Measurements from ENCODE around the gene NAA35. TPM values are rescaled to one million over a fixed set of nuclear protein-coding genes. Genes with fewer than 3 reads are reported as not detected.
"Not testable (repeated sequence)": the region's sequence is repeated elsewhere in the genome, so short reads cannot be mapped to it uniquely, and the experiment has no call there.

The NAA35 gene
- total RNA-seq, 1 donor from 2014 or later, result 25.1 TPM

GRCh38 chr9:85942913-85943709 is 2.2 kb downstream of the NAA35 start:
- DNase-seq (ENCODE audit: low spot score) (no peak), ATAC-seq (no peak)
- intact Hi-C loops (cut with DNase I), result no loop called here

- DNase-seq (ENCODE audit: low spot score), result no peak
- no peak for ATAC-seq
- intact Hi-C loops (cut with DNase I), result no loop called here
These were observed 2.9 kb downstream of the NAA35 start for GRCh38 chr9:85943757-85944430.

- intact Hi-C loops (cut with DNase I), result no loop called here
- DNase-seq (ENCODE audit: low spot score) (no peak), ATAC-seq (no peak)
These were observed 3.7 kb downstream of the NAA35 start for GRCh38 chr9:85944672-85945071.

- no peak for DNase-seq (ENCODE audit: low spot score)
- intact Hi-C loops (cut with DNase I), result no loop called here
- no peak for ATAC-seq
These were observed 8.8 kb downstream of the NAA35 start for GRCh38 chr9:85949586-85950335.

GRCh38 chr9:85959955-85960354 is 19.0 kb downstream of the NAA35 start:
- intact Hi-C loops (cut with DNase I), result no loop called here
- ATAC-seq (peak; percentile 45), DNase-seq (ENCODE audit: low spot score) (no peak)

GRCh38 chr9:85960688-85961093 is 19.7 kb downstream of the NAA35 start:
- intact Hi-C loops (cut with DNase I), result no loop called here
- peak; percentile 67 for ATAC-seq
- DNase-seq (ENCODE audit: low spot score), result no peak

- no peak for DNase-seq (ENCODE audit: low spot score)
- intact Hi-C loops (cut with DNase I), result loop anchor here (2.0 kb wide), 1 partner anchor 14 kb away; no protein-coding TSS in a partner anchor
- no peak for ATAC-seq
These were observed 23.6 kb downstream of the NAA35 start for GRCh38 chr9:85964526-85964925.

GRCh38 chr9:85964949-85965348 is 24.0 kb downstream of the NAA35 start:
- no peak for ATAC-seq
- no peak for DNase-seq (ENCODE audit: low spot score)
- intact Hi-C loops (cut with DNase I), result loop anchor here (2.0 kb wide), 1 partner anchor 14 kb away; no protein-coding TSS in a partner anchor

GRCh38 chr9:85969727-85970126 is 28.8 kb downstream of the NAA35 start:
- intact Hi-C loops (cut with DNase I), result no loop called here
- no peak for ATAC-seq
- no peak for DNase-seq (ENCODE audit: low spot score)

GRCh38 chr9:85971731-85972130 is 30.8 kb downstream of the NAA35 start:
- intact Hi-C loops (cut with DNase I), result no loop called here
- DNase-seq (ENCODE audit: low spot score), result no peak
- no peak for ATAC-seq

GRCh38 chr9:85973238-85973637 is 32.3 kb downstream of the NAA35 start:
- DNase-seq (ENCODE audit: low spot score) (no peak), ATAC-seq (no peak)
- intact Hi-C loops (cut with DNase I), result no loop called here

GRCh38 chr9:85974055-85974547 is 33.2 kb downstream of the NAA35 start:
- intact Hi-C loops (cut with DNase I); DNase-seq (ENCODE audit: low spot score); ATAC-seq: not testable (repeated sequence)

- no peak for DNase-seq (ENCODE audit: low spot score)
- ATAC-seq, result no peak
- intact Hi-C loops (cut with DNase I), result loop anchor here (2.0 kb wide), 1 partner anchor 14 kb away; no protein-coding TSS in a partner anchor
These were observed 37.5 kb downstream of the NAA35 start for GRCh38 chr9:85978496-85978895.

GRCh38 chr9:85981369-85981768 is 40.4 kb downstream of the NAA35 start:
- intact Hi-C loops (cut with DNase I), result no loop called here
- ATAC-seq (no peak), DNase-seq (ENCODE audit: low spot score) (no peak)

- intact Hi-C loops (cut with DNase I), result no loop called here
- ATAC-seq, result no peak
These were observed 43.5 kb downstream of the NAA35 start for GRCh38 chr9:85984457-85984856.

GRCh38 chr9:85987236-85987635 is 46.3 kb downstream of the NAA35 start:
- DNase-seq (ENCODE audit: low spot score), result no peak
- peak; percentile 63 for ATAC-seq
- intact Hi-C loops (cut with DNase I), result no loop called here

More at GRCh38 chr9:85984457-85984856, 43.5 kb downstream of the NAA35 start:
- DNase-seq (ENCODE audit: low spot score), result no peak

- ATAC-seq, result peak; percentile 39
- intact Hi-C loops (cut with DNase I), result no loop called here
- no peak for DNase-seq (ENCODE audit: low spot score)
These were observed 53.2 kb downstream of the NAA35 start for GRCh38 chr9:85994191-85994590.

- no peak for DNase-seq (ENCODE audit: low spot score)
- intact Hi-C loops (cut with DNase I), result no loop called here
- no peak for ATAC-seq
These were observed 54.2 kb downstream of the NAA35 start for GRCh38 chr9:85995097-85995496.

- intact Hi-C loops (cut with DNase I), result no loop called here
- no peak for ATAC-seq
- DNase-seq (ENCODE audit: low spot score), result no peak
These were observed 54.7 kb downstream of the NAA35 start for GRCh38 chr9:85995599-85995998.

Data from sciatic nerve (tissue), 2 donors.